Measurements from ENCODE around the gene FILIP1L.
"Not testable (repeated sequence)": the region's sequence is repeated elsewhere in the genome, so short reads cannot be mapped to it uniquely, and the experiment has no call there.

The FILIP1L gene

GRCh38 chr3:100098784-100099070, 15.6 kb downstream of the FILIP1L start:
- no peak for DNase-seq (ENCODE audit: low read depth in 3 of 3)

GRCh38 chr3:100097919-100098783, 16.1 kb downstream of the FILIP1L start:
- DNase-seq (ENCODE audit: low read depth in 3 of 3), result no peak

- DNase-seq (ENCODE audit: low read depth in 3 of 3), result no peak
Observed at GRCh38 chr3:100096866-100097265, 17.4 kb downstream of the FILIP1L start.

GRCh38 chr3:100096286-100096685, 18.0 kb downstream of the FILIP1L start:
- DNase-seq (ENCODE audit: low read depth in 3 of 3), result not testable (repeated sequence)

GRCh38 chr3:100093831-100094230, 20.5 kb downstream of the FILIP1L start:
- no peak for DNase-seq (ENCODE audit: low read depth in 3 of 3)

GRCh38 chr3:100090669-100091005, 23.7 kb downstream of the FILIP1L start:
- no peak for DNase-seq (ENCODE audit: low read depth in 3 of 3)

GRCh38 chr3:100089812-100090668, 24.3 kb downstream of the FILIP1L start:
- DNase-seq (ENCODE audit: low read depth in 3 of 3), result no peak

GRCh38 chr3:100088735-100089368, 25.4 kb downstream of the FILIP1L start:
- no peak for DNase-seq (ENCODE audit: low read depth in 3 of 3)

GRCh38 chr3:100087198-100087597, 27.1 kb downstream of the FILIP1L start:
- DNase-seq (ENCODE audit: low read depth in 3 of 3), result no peak

GRCh38 chr3:100086401-100086800, 27.9 kb downstream of the FILIP1L start:
- DNase-seq (ENCODE audit: low read depth in 3 of 3), result no peak

- no peak for DNase-seq (ENCODE audit: low read depth in 3 of 3)
Observed at GRCh38 chr3:100084100-100084806, 30.0 kb downstream of the FILIP1L start.

- no peak for DNase-seq (ENCODE audit: low read depth in 3 of 3)
Observed at GRCh38 chr3:100083209-100083608, 31.1 kb downstream of the FILIP1L start.

- DNase-seq (ENCODE audit: low read depth in 3 of 3), result no peak
Observed at GRCh38 chr3:100082714-100083113, 31.6 kb downstream of the FILIP1L start.

GRCh38 chr3:100081986-100082692, 32.2 kb downstream of the FILIP1L start:
- no peak for DNase-seq (ENCODE audit: low read depth in 3 of 3)

GRCh38 chr3:100081311-100081710, 33.0 kb downstream of the FILIP1L start:
- no peak for DNase-seq (ENCODE audit: low read depth in 3 of 3)

GRCh38 chr3:100080573-100080972, 33.7 kb downstream of the FILIP1L start:
- no peak for DNase-seq (ENCODE audit: low read depth in 3 of 3)

GRCh38 chr3:100079328-100079727, 35.0 kb downstream of the FILIP1L start:
- DNase-seq (ENCODE audit: low read depth in 3 of 3), result no peak

- DNase-seq (ENCODE audit: low read depth in 3 of 3), result no peak
Observed at GRCh38 chr3:100076731-100077529, 37.4 kb downstream of the FILIP1L start.

- DNase-seq (ENCODE audit: low read depth in 3 of 3), result no peak
Observed at GRCh38 chr3:100075851-100076730, 38.2 kb downstream of the FILIP1L start.
